Thyroid gland (tissue), 4 donors: ENCODE results near the gene GTF3C4.

ENCODE experiments used
- CTCF ChIP-seq, 6 experiments: fragments of 200-600 bp in 3 of 6; fragments of 450-650 bp in 3 of 6; sonication (generic) in 3 of 6; IDR thresholded peaks; one replicate each; pipeline ENCODE4 v1.5.1; 2016 to 2019; ENCODE audit warnings: antibody characterized with exemption in 6 of 6, mild to moderate bottlenecking in 2 of 6, inconsistent platforms in 1 of 6, moderate library complexity in 1 of 6
- POLR2A ChIP-seq, 2 donors: fragments of 450-650 bp; IDR thresholded peaks; one replicate each; pipeline ENCODE4 v1.6.1; 2017; ENCODE audit warnings: antibody characterized with exemption in 2 of 2, mild to moderate bottlenecking in 2 of 2, moderate library complexity in 1 of 2

- TF ChIP-seq CTCF (IDR thresholded peaks at IDR 0.05) (no peak), POLR2A (IDR thresholded peaks at IDR 0.05) (no peak)
These were observed 39.5 kb upstream of the GTF3C4 start for GRCh38 chr9:132630811-132631210.
